ENCODE data around the gene DGKE.
A peak's percentile ranks its signal among the peaks of the same experiment; 100 is the strongest.

Gene DGKE

GRCh38 chr17:56913353-56913866, 79.5 kb downstream of the DGKE start:
- H3K4me3 ChIP-seq (ENCODE audit: control insufficient read depth, low read depth, low read length), result peak overlapping the region; percentile 84
- DNase-seq (ENCODE audit: low read depth), result no peak
- TF ChIP-seq, protein P1, sequence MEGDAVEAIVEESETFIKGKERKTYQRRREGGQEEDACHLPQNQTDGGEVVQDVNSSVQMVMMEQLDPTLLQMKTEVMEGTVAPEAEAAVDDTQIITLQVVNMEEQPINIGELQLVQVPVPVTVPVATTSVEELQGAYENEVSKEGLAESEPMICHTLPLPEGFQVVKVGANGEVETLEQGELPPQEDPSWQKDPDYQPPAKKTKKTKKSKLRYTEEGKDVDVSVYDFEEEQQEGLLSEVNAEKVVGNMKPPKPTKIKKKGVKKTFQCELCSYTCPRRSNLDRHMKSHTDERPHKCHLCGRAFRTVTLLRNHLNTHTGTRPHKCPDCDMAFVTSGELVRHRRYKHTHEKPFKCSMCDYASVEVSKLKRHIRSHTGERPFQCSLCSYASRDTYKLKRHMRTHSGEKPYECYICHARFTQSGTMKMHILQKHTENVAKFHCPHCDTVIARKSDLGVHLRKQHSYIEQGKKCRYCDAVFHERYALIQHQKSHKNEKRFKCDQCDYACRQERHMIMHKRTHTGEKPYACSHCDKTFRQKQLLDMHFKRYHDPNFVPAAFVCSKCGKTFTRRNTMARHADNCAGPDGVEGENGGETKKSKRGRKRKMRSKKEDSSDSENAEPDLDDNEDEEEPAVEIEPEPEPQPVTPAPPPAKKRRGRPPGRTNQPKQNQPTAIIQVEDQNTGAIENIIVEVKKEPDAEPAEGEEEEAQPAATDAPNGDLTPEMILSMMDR (conservative IDR thresholded peaks at IDR 0.05; ENCODE audit: control insufficient read depth, insufficient read depth, low read depth, low read length), result no peak

DNA sequence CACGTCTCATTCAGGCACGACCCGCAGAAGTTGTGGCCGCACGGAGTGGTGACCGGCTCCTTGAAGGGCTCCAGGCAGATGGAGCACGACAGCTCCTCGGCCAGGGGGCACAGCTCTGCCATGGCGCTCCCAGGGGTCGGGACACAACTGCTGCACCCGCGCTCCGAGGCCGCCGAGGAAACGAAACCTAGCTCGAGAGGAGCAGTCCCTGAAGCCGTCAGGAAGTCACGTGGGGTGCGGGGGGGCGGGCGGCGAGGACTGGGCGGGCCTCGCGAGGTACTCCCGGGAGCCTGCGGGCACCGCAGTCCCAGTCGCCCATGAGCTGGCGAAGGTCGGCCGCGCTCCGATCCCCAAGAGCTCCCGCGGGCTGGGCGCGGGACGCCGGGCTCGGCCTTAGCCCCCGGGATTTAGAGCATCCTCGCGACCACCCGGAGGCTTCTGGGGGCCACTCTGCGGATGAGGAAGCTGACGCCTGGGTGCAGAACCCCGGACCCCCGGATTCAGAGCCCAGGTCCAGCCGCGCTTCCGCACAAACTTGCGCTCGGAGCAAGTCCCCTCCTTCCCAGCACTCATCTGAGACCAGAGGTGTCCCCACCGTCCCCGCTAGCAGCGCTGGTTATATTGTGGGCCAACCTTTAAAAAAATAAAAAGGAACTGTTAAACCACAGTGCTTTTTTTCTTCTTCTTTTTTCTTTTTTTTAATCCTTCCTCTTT, 80.1 kb downstream of the DGKE start, which contains the start of gene TRIM25:
TRIM25 (minus strand) TSS at position 183 of the 714 bp plus-strand sequence; CDS start at position 122, 61 bp downstream.
- TF ChIP-seq, protein P1 (conservative IDR thresholded peaks at IDR 0.05; ENCODE audit: control insufficient read depth, insufficient read depth, low read depth, low read length), result no peak
- peak within 1 kb of the TSS; percentile 84 for H3K4me3 ChIP-seq (ENCODE audit: control insufficient read depth, low read depth, low read length)

DNA sequence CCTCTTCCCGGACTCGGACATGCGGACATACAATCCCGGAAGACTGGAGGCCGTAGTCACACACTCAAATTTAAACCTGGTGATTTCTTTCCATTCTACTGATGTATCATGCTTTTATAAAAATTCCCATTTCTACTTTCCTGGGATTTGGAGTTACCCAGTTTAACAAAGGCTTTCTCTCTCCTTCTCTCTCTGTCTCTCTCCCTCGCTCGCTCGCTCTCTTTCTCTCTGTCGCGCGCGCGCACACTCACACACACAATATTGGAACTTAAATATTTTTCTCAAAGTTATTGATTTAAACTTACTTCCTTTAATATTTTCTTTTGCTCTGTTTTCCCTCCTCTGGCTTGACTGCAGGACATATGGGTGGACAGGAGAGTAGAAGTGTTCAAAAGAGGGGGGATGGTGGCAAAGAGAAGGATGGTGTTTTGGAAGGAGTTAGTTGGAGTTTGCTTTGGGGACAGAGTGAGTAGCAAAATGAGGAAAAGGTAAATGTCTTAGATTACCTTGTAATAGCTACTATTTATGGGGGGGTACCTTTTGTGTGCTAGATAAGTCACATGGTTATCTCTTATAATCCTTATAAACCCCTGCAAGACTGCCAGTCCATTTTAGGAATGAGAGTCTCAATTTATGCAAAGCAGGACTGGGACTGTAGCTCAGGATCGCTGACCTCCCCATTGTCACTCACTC, 80.8 kb downstream of the DGKE start:
- TF ChIP-seq, protein P1 (conservative IDR thresholded peaks at IDR 0.05; ENCODE audit: control insufficient read depth, insufficient read depth, low read depth, low read length), result no peak
- H3K4me3 ChIP-seq (ENCODE audit: control insufficient read depth, low read depth, low read length), result peak overlapping the region; percentile 84
- peak; percentile 33 for DNase-seq (ENCODE audit: low read depth)

More for the DNA sequence above, 80.1 kb downstream of the DGKE start, which contains the start of gene TRIM25:
- peak; percentile 75 for DNase-seq (ENCODE audit: low read depth)

DNA sequence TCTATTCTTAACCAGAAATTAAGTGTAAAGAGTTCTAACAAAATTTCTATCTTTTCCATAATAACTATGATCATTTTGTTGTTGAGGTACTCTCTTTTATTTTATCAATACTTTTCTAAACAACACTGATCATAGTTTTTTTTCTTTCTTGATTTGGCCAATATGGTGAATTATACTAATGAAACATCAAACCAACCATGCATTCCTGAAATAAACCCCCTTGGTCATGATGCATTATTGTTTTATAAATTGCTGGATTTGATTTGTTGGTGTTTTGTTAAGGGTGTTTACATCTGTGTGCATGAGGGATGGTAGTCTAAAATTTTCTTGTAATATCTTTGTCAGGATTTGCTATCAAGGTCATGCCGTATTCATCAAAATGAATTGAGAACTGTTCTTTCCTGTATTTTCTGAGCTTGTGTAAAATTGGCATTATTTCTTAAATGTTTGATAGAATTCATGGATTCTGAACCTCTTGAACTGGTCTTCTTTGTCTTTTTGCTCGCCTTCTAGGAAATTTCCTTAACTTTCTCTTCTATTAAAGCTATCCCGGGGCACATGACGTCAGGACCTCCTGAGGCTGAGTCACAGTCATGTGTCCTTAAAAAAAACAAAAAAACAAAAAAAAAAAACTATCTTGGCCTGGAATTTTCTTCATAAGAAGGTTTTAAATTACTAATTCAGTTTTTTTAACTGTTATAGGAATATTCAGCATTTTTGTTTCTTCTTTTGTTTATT, 83.8 kb downstream of the DGKE start:
- peak; percentile 79 for DNase-seq (ENCODE audit: low read depth)
- no peak overlapping the region for H3K4me3 ChIP-seq (ENCODE audit: control insufficient read depth, low read depth, low read length)
- TF ChIP-seq, protein P1 (conservative IDR thresholded peaks at IDR 0.05; ENCODE audit: control insufficient read depth, insufficient read depth, low read depth, low read length), result no peak

DNA sequence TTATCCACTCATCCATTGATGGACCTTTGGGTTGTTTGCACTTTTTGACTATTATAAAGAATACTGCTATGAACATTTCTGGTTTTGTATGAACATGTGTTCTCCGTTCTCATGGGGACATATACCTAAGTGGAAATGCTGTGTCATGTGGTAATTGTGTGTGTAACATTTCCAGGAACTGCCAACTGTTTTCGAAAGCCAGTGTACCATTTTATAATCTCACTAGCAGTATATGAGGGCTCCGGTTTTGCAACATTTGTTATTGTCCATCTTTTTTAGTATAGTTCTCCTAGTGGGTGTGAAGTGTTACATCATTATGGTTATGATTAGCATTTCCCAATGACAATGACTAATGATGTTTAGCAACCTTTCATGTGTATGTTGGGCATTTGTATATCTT, 85.0 kb downstream of the DGKE start:
- TF ChIP-seq, protein P1 (conservative IDR thresholded peaks at IDR 0.05; ENCODE audit: control insufficient read depth, insufficient read depth, low read depth, low read length), result no peak
- H3K4me3 ChIP-seq (ENCODE audit: control insufficient read depth, low read depth, low read length), result no peak overlapping the region
- peak; percentile 74 for DNase-seq (ENCODE audit: low read depth)

Measured in fibroblast of mammary gland (primary cell).